ENCODE measurements around the gene VPS18.
A peak's percentile ranks its signal among the peaks of the same experiment; 100 is the strongest.

VPS18 gene

GRCh38 chr15:40934457-40934856 lies 40.2 kb downstream of the VPS18 start:
- no peak for DNase-seq (ENCODE audit: low read depth, low spot score)

DNA sequence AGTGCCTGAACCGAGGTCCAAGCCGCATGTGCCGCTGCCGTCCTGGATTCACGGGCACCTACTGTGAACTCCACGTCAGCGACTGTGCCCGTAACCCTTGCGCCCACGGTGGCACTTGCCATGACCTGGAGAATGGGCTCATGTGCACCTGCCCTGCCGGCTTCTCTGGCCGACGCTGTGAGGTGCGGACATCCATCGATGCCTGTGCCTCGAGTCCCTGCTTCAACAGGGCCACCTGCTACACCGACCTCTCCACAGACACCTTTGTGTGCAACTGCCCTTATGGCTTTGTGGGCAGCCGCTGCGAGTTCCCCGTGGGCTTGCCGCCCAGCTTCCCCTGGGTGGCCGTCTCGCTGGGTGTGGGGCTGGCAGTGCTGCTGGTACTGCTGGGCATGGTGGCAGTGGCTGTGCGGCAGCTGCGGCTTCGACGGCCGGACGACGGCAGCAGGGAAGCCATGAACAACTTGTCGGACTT lies 42.0 kb downstream of the VPS18 start:
- DNase-seq (ENCODE audit: low read depth, low spot score), result no peak

DNA sequence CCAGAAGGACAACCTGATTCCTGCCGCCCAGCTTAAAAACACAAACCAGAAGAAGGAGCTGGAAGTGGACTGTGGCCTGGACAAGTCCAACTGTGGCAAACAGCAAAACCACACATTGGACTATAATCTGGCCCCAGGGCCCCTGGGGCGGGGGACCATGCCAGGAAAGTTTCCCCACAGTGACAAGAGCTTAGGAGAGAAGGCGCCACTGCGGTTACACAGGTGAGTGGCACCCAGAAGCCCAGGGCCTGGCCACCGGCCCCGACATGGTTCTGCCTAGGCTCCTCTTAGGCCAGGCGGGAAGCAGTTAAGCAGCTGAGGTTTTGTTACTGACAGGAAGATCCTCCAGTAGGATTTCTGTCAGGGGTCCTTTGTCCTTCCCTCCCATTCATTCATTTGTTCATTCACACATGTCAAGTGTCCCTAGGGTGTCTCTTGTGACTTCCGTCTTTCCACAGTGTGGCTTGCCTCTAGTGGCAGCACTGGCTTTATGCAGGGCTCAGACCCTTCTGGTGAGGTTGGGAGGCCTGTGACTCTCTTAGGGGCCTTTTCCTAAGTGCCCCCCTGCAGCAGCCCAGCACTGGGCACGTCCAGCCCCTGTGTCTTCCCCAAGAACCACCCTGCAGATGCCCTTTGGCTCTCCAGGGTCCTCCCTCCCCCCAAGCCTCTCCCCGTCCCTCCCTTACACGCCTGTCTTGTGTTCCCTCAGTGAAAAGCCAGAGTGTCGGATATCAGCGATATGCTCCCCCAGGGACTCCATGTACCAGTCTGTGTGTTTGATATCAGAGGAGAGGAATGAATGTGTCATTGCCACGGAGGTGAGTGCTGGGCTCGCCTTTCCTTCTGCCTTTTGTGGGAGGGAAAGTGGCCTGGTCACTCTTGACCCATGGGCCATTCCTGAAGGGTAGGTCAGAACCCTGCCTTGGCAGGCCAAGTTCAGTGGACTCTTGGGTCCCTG lies 42.7 kb downstream of the VPS18 start:
- no peak for DNase-seq (ENCODE audit: low read depth, low spot score)

DNA sequence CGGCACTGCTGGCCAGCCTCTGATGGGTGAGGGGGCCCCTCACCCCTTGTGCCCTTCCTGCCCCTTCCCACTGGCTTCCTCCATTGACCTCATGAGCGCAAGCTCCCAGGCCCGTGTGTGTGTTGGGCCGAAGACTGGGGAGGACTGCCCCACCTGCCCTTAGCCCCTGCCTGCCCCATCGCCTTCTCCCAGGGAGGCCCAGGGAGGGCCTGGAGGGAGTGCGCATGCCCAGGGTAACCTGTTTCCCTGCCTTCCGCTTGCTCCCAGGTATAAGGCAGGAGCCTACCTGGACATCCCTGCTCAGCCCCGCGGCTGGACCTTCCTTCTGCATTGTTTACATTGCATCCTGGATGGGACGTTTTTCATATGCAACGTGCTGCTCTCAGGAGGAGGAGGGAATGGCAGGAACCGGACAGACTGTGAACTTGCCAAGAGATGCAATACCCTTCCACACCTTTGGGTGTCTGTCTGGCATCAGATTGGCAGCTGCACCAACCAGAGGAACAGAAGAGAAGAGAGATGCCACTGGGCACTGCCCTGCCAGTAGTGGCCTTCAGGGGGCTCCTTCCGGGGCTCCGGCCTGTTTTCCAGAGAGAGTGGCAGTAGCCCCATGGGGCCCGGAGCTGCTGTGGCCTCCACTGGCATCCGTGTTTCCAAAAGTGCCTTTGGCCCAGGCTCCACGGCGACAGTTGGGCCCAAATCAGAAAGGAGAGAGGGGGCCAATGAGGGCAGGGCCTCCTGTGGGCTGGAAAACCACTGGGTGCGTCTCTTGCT lies 43.7 kb downstream of the VPS18 start:
- DNase-seq (ENCODE audit: low read depth, low spot score), result no peak

GRCh38 chr15:40938536-40938870 lies 44.3 kb downstream of the VPS18 start:
- DNase-seq (ENCODE audit: low read depth, low spot score), result no peak

DNA sequence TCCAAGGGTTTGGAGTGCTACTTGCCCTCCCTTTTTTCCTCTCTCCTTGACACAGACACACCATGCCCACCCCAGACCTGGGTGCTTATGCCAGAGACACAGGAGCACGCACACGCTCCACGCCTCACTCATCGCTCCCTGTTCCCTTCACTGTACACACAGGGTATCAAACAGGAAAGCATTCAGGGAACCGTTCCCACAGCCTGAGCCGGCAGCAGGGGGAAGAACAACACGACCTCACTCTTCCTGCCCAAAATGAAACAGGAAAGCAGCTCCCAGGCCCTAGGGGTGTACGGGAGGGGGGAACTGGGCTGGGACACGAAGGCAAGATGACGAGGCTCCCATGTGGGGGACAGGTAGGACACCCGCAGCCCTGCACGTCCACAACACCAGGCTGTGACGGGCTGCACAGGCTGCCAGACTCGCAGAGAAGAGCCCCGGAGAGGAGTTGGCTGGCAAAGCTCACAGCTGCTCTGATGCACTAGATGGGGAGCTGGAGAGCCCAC lies 46.1 kb downstream of the VPS18 start:
- DNase-seq (ENCODE audit: low read depth, low spot score), result no peak

GRCh38 chr15:40941068-40941527 lies 46.8 kb downstream of the VPS18 start:
- DNase-seq (ENCODE audit: low read depth, low spot score), result no peak

DNA sequence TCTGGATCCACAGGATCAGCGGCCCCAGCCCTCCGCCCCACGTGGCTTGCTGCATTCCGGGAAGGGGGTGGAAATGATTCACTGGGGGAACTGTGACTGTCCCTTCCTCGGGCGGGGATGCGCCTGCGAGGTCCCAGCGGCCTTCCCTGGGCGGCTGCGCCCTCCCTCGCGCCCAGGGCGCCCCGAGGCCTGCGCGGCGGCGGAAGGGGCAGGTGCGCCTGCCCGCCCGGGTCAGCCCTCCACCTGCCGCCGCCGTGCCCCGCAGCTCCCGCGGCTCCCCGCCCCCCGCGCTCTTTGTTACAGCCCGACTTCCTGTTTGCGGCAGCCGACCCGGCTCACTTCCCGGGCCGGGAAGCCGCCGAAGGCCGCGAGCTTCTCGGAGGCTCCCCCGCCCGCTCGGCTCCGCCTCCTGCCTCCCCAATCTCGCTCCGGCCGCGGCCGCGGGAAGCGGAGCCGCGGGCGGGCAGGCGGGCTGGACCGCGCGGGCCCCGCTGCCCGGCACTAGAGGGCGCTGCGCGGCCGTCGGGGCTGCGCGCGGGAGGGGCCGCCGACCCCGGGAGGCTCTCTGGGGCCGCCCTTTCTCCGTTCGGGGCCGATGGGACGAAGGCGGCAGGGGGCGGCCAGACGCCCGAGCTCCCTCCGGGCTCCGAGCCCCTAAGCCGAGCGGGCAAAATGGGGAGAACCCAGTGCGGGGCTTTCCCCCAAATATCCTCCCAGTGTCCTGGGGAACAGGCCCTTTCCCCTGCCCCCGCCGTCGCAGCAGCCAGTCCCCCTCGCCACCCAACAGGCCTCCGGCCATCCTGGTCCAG lies 47.5 kb downstream of the VPS18 start:
- DNase-seq (ENCODE audit: low read depth, low spot score), result no peak

DNA sequence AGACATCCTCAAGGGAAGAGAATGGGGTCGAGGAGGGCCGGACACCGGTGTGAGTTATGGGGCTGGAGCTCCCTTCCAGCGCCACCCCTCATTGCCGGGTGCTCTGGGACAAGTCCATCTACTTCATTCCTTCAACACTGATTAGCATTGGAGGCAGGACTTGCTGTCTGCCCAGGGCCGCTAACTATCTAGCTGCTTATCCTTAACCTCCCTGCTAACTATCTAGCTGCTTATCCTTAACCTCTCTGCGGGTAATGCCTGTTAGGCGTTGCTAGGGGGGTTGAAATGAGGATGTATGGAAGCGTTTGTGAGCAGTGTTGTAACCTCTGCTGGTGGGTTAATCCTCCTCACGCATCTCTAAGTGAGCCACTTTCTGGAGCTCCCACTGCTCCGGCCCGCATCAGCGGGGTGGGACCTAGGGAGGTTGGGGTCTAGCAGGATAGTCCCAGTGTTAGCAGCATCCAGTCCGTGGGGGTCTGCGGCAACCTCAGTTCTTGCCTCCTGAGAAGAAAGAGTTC lies 48.1 kb downstream of the VPS18 start:
- no peak for DNase-seq (ENCODE audit: low read depth, low spot score)

- DNase-seq (ENCODE audit: low read depth, low spot score), result no peak
Measured at GRCh38 chr15:40942878-40943277, 48.6 kb downstream of the VPS18 start.

DNA sequence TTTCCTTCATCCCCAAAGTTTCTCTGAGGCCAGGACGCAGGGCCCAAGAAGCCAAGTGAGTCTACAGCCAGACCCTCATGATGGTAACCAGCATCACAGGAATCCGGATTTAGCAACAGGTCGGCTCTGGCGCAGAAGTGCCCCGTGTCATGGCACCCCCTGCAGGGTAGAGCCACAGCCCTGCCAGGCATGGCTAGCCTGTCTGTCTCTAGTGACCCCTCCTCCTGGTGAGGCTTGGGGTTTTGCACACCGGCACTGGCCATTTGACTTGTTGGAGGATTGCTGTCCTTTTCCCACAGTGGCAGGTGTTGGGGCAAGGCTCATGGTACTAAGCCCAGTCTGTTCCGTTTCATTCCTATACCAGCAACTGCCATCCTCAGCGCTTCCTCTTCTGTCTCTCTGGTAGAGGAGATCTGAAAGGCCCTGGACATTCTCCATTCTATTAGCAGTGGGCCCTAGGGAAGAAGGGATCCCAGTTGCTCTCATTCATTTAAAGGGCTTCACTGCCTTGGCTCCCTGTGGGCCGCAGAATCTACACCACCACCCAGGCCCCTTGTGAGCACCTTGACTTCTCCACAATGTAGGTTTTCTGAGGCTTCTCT lies 49.6 kb downstream of the VPS18 start:
- no peak for DNase-seq (ENCODE audit: low read depth, low spot score)

- DNase-seq (ENCODE audit: low read depth, low spot score), result no peak
Measured at GRCh38 chr15:40944510-40945296, 50.5 kb downstream of the VPS18 start.

DNA sequence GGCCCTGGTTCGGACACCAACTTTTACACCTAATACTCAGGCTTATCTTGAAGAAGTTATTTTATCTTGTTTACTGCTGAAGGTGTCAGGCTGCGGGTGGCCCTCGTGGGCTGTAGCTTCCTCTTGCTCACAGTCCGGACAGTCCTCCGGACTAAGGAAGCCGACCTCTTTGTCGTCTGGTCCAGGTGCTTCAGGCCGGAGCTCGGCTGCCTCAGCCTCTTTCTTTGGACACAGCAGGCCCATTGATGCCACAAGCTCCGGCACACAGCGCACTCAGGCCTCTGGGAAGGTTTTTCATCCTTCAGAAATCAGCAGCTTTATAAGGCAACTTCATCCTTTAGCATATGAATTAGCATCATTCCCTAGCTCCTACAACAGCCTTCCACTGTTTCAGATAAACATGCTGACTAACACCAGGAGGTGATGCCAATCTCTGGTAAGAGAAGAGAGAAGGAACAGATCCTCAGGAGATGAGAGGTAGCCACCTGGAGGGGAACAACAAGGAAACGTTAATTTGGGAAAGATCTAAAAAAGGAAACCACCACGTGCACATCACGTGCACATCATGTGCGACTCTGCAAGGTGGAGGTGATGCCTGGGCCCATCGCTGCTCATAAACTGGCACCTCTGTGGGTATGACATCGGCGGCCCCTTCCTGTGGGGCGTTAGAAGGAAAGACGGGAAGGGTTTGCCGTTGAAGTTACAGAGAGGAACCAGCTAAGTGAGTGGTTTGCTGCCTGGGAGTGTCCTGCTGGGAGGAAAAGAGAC lies 54.6 kb downstream of the VPS18 start:
- DNase-seq (ENCODE audit: low read depth, low spot score), result no peak

DNA sequence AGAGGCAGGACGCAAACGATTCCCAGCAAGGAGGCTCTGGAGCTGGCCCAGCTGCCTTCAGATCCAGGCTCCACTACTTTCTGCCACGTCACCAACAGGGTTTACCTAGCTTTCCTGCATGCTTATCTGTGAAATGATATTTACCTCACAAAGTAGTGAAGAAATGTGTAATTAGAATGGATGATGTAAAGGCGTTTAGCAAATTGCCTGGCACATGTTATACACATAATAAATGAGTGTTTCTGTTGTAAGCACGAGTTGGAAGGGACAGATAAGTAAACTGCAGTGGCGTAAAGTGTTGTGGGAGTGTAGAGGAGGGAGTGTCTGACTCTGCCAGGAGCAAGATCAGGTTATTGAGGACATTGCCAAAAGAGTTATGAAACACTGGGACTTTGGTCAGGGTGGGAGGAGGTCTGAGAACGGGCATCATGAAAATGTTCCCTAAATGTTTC lies 55.5 kb downstream of the VPS18 start:
- no peak for DNase-seq (ENCODE audit: low read depth, low spot score)

GRCh38 chr15:40951764-40952163 lies 57.5 kb downstream of the VPS18 start:
- no peak for DNase-seq (ENCODE audit: low read depth, low spot score)

DNA sequence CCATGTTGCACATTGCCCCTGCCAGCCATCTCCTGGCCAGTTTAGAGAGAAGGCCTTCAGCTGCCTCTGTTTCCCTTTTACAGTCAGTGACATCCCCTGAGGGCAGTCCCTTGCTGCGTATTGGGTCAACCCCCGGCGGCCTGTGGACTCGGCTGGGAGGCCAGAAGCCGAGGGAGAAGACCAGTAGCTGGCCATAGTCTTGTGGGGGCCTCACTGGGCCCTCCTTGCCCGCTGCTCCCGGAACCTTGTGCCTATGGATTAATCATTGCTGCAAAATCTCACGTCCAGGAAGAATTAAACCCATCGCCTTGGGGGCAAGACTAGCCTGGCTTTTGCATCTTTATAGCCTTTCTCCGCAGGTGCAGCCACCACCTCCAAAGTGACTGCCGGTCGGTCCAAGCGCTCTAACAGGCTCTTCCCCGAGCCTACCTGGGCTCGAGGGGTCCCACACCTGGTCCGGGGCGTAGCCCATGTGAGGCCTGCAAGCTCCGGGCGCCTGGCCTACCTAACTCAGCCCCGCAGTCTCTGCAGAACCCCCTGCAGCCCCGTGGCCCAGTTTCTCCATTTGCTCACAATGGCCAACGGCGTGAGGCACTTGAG lies 58.2 kb downstream of the VPS18 start:
- no peak for DNase-seq (ENCODE audit: low read depth, low spot score)

DNA sequence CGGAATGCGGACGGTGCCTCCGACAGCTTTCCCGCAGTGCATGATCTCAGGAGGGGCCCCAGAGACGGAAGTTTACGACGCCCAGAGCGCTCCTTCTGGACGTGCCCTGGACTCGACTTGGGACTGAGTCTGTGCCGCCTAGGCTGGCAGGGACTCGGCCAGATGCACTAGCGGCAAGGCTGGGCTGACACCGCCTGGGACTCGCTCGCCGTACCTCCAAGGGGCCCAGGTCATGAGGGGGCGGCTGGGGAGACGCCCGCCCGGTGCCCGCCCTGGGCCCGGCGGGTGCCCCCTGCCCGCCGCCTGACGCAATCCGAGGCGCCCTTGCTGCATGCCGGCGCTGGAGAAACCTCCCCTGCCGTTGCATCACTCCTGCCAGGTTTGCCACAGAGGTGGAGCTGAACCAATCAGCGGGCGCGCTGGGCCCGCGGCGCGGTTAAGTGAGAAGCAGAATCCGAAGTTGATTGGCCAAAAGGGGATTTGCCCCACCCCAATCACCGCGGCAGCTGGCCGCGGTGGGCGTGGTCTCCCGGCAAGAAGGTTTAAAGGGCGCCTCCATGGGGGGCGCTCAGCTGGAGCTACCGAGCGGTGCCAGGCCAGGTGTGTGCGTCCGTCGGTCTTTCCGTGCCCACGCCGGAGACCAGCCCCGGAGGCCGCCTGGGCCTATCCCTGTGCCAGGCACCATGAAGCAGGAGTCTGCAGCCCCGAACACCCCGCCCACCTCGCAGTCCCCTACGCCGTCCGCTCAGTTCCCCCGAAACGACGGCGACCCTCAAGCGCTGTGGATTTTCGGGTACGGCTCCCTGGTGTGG lies 58.9 kb downstream of the VPS18 start, which contains the start of gene CHAC1:
TSS of gene CHAC1 (plus strand) at position 571 of the 812 bp plus-strand sequence. CDS start at position 684, 113 bp downstream.
- DNase-seq (ENCODE audit: low read depth, low spot score), result peak; percentile 92
